ENCODE results near the gene DDX25. TPM values are rescaled to one million over a fixed set of nuclear protein-coding genes. Genes with fewer than 3 reads are reported as not detected.

DDX25 gene
- total and polyA plus RNA-seq, 12 donors = 0.01 TPM; not detected in 11

GRCh38 chr11:125916683-125917347 is 12.5 kb downstream of the DDX25 start:
- no peak overlapping the region for H3K4me3 ChIP-seq
- no peaks in the 10 kb centered on the region for H3K4me1 ChIP-seq
- TF ChIP-seq, protein P1, sequence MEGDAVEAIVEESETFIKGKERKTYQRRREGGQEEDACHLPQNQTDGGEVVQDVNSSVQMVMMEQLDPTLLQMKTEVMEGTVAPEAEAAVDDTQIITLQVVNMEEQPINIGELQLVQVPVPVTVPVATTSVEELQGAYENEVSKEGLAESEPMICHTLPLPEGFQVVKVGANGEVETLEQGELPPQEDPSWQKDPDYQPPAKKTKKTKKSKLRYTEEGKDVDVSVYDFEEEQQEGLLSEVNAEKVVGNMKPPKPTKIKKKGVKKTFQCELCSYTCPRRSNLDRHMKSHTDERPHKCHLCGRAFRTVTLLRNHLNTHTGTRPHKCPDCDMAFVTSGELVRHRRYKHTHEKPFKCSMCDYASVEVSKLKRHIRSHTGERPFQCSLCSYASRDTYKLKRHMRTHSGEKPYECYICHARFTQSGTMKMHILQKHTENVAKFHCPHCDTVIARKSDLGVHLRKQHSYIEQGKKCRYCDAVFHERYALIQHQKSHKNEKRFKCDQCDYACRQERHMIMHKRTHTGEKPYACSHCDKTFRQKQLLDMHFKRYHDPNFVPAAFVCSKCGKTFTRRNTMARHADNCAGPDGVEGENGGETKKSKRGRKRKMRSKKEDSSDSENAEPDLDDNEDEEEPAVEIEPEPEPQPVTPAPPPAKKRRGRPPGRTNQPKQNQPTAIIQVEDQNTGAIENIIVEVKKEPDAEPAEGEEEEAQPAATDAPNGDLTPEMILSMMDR (IDR thresholded peaks at IDR 0.05) = no peak
- ATAC-seq (no peak), DNase-seq (no peak)
- peaks cover 0 to 46% (median 6%) of the 10 kb centered on the region in 7 donors for H3K27me3 ChIP-seq
- intact Hi-C loops (cut with DNase I) = no loop called here
- H3K36me3 ChIP-seq = no peaks in the 10 kb centered on the region
- H3K27ac ChIP-seq = no peak overlapping the region
- WGBS, 2 donors = 68 to 74% methylated on average over 12 of the region's 12 CpGs
- H3K9me3 ChIP-seq = no peaks in the 10 kb centered on the region

DNA sequence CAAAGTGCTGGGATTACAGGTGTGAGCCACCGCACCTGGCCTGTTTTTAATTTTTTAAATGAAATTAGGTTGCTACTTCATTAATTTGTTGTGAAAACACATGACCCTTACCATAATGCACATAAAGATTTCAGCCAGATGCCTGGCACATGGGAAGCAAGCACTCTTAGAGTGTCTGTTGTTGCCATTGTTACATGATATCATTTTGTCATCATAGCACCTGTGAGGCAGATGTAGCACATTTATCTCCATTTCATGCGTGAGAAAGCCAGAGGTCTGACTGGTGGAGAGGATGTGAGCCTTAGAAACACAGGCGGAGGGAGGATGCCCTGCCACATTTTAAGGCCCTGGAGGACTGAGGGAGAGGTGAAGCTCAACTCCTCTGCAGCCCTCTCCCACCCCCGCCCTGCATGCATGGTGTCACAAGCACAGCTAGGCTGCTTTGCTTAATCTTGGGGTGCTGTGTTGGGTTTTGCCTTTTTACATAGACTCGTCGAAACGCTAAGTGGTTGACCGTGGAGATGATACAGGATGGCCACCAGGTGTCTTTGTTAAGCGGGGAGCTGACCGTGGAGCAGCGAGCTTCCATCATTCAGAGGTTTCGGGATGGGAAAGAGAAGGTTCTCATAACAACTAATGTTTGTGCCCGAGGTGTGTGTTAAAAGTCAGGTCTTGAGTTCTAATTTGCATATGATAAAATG is 14.0 kb downstream of the DDX25 start:
- H3K27ac ChIP-seq = no peak overlapping the region
- H3K36me3 ChIP-seq = no peaks in the 10 kb centered on the region
- H3K4me1 ChIP-seq = no peaks in the 10 kb centered on the region
- ATAC-seq (no peak), DNase-seq (no peak)
- WGBS, 2 donors = 77 to 78% methylated on average over 13 of the region's 13 CpGs
- TF ChIP-seq, protein P1 (IDR thresholded peaks at IDR 0.05) = no peak
- intact Hi-C loops (cut with DNase I) = no loop called here
- H3K27me3 ChIP-seq = peaks cover 0 to 42% (median 6%) of the 10 kb centered on the region in 7 donors
- no peaks in the 10 kb centered on the region for H3K9me3 ChIP-seq
- H3K4me3 ChIP-seq = no peak overlapping the region

DNA sequence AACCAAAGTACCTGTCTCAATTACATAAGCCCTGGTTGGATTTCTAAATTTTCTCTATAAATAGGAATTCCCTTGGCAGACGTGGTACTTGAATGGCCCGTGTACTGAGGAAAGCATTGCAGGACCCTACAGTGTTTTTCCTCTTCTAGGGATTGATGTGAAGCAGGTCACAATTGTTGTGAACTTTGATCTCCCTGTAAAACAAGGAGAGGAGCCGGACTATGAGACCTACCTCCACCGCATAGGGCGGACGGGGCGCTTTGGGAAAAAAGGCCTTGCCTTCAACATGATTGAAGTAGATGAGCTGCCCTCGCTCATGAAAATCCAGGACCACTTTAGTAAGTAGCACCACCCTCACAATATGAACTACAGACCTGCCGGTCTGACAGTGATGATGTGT is 16.7 kb downstream of the DDX25 start:
- peaks cover 0 to 29% (median 4%) of the 10 kb centered on the region in 7 donors for H3K27me3 ChIP-seq
- H3K9me3 ChIP-seq = no peaks in the 10 kb centered on the region
- no peak overlapping the region for H3K27ac ChIP-seq
- 82 to 83% methylated on average over 9 of the region's 9 CpGs for WGBS, 2 donors
- ATAC-seq = no peak
- DNase-seq = no peak
- intact Hi-C loops (cut with DNase I) = loop anchor here in 5 of 10 donors (5.0 to 10.0 kb wide), 5 partner anchors 134 to 344 kb away; partner anchors contain the start of genes CDON (in 2 of the 5), FOXRED1 (in 2 of the 5) and SRPRA (in 2 of the 5)
- TF ChIP-seq, protein P1 (IDR thresholded peaks at IDR 0.05) = no peak
- H3K36me3 ChIP-seq = no peaks in the 10 kb centered on the region
- no peaks in the 10 kb centered on the region for H3K4me1 ChIP-seq
- H3K4me3 ChIP-seq = no peak overlapping the region

- DNase-seq (no peak), ATAC-seq (no peak)
- 77 to 91% methylated on average over 3 of the region's 3 CpGs for WGBS, 2 donors
- TF ChIP-seq, protein P1 (IDR thresholded peaks at IDR 0.05) = no peak
- Histone ChIP-seq H3K27me3 (peaks cover 0 to 26% (median 0%) of the 10 kb centered on the region in 7 donors), H3K36me3 (no peaks in the 10 kb centered on the region), H3K27ac (no peak overlapping the region), H3K4me1 (no peaks in the 10 kb centered on the region), H3K9me3 (no peaks in the 10 kb centered on the region), H3K4me3 (no peak overlapping the region)
- intact Hi-C loops (cut with DNase I) = loop anchor here in 6 of 10 donors (1.0 to 10.0 kb wide), 8 partner anchors 133 to 343 kb away; partner anchors contain the start of genes CDON (in 2 of the 6), FOXRED1 (in 2 of the 6) and SRPRA (in 2 of the 6)
These were observed 17.8 kb downstream of the DDX25 start for GRCh38 chr11:125922156-125922555.

Data from heart right ventricle (tissue), 16 donors.